Heart left ventricle (tissue), 16 donors: ENCODE data around the gene SLC37A4. TPM values are rescaled to one million over a fixed set of nuclear protein-coding genes. Genes with fewer than 3 reads are reported as not detected.

ENCODE experiments used
- ATAC-seq, 4 donors: fragments of 200-7000 bp; cut with Tn5 transposase; one replicate each; pipeline ENCODE4 v1.9.1; 2020 to 2022; ENCODE audit warnings: moderate library complexity in 4 of 4, mild to moderate bottlenecking in 3 of 4, moderate number of reproducible peaks in 1 of 4
- DNase-seq, 5 donors: peaks; one replicate each; pipeline ENCODE4 v3.0.0-alpha.2; 2020
- H3K27ac ChIP-seq, 12 donors: fragments of 200-600 bp; sonication (generic) in 4 of 12; one replicate each; pipeline versions ENCODE4 v1.5.0 to v1.8.0; 2016 to 2022; ENCODE audit warnings: mild to moderate bottlenecking in 2 of 12
- H3K27me3 ChIP-seq, 9 donors: fragments of 200-600 bp; sonication (generic) in 2 of 9; one replicate each; pipeline versions ENCODE4 v1.5.1 to v1.8.0; 2016 to 2022; ENCODE audit warnings: mild to moderate bottlenecking in 3 of 9
- H3K36me3 ChIP-seq, 9 donors: fragments of 200-600 bp; sonication (generic) in 2 of 9; one replicate each; pipeline versions ENCODE4 v1.5.0 to v1.8.0; 2018 to 2022; ENCODE audit warnings: mild to moderate bottlenecking in 2 of 9
- H3K4me1 ChIP-seq, 12 donors: fragments of 200-600 bp; sonication (generic) in 4 of 12; one replicate each; pipeline versions ENCODE4 v1.5.0 to v1.8.0; 2016 to 2022; ENCODE audit warnings: mild to moderate bottlenecking in 3 of 12
- H3K4me3 ChIP-seq, 12 donors: fragments of 200-600 bp; sonication (generic) in 4 of 12; one replicate each; pipeline versions ENCODE4 v1.5.0 to v1.8.0; 2017 to 2022; ENCODE audit warnings: mild to moderate bottlenecking in 9 of 12, moderate library complexity in 4 of 12
- H3K9me3 ChIP-seq, 12 donors: fragments of 200-600 bp; sonication (generic) in 4 of 12; one replicate each; pipeline versions ENCODE4 v1.5.0 to v1.8.0; 2016 to 2022; ENCODE audit warnings: mild to moderate bottlenecking in 1 of 12
- CTCF ChIP-seq, 12 donors: fragments of 200-600 bp; sonication (generic) in 4 of 12; IDR thresholded peaks; one replicate each; pipeline versions ENCODE4 v1.5.0 to v1.8.0; 2018 to 2022; ENCODE audit warnings: antibody characterized with exemption in 12 of 12, mild to moderate bottlenecking in 5 of 12
- POLR2A ChIP-seq, 2 donors: fragments of 450-650 bp; IDR thresholded peaks; one replicate each; pipeline ENCODE4 v1.6.1; 2017; ENCODE audit warnings: antibody characterized with exemption in 2 of 2, mild to moderate bottlenecking in 2 of 2, moderate library complexity in 2 of 2
- WGBS, 4 donors: extraction: QIAGEN DNeasy Blood & Tissue Kit in 2 of 4; methylation state at CpG; one replicate each; pipeline versions ENCODE4 v1.1.5 to v1.1.7; 2013 to 2018; 5-methylcytosine and 5-hydroxymethylcytosine counted together
- intact Hi-C, 10 donors: fragments of 100-400 bp; cut with DNase I; formaldehyde crosslinking; loops; one replicate each; pipeline versions ENCODE4 v1.11.1 to v1.14.2; 2022
- polyA plus RNA-seq, 2 donors: library from polyadenylated mRNA; stranded (reverse); fragments of 200-250 nt; gene quantifications; one replicate each; pipeline ENCODE4 v1.2.3, GENCODE V29; 2013
- total RNA-seq, 9 donors: library from RNA; depleted of rRNA in 2 of 9; stranded (reverse); fragments of >200 nt in 2 of 9; fragmentation: NEBNext Ultra II Directional in 3 of 9; extraction: Animal tissue kit (Norgen Biotek cat#: 25700) in 3 of 9; gene quantifications; one replicate each; pipeline versions ENCODE4 v1.1.0 to v1.2.4, GENCODE V29; 2016 to 2023
- donor health status: ischemic (EF 13 %, LVEDD 7.1; RV severe dilation, severe dysfunction).
- donor health status: healthy with polysubstance abuse.
- donor health status: DM: no; HTN: yes; CAD: no.
- donor health status: DM: no; HTN: no; CAD: no.
- donor health status: ischemic (EF 25% LVEDD 6.9; RV normal size, moderate dysfunction).
- donor health status: ischemic (EF 25% LVEDD 5.7; RV mildly dilated, moderate dysfunction).
- donor health status: healthy.
- donor health status: DM: yes; HTN: yes; CAD: no.
- donor health status: ischemic (EF 35%, LVEDD 5.7; RV mildly dilated, moderate dysfunction).
- donor health status: nonischemic (EF 11% LVEDD 7.7; RV severe dilation, severe dysfunction).
- donor health status: DM: yes; HTN: yes; CAD: no.
- donor health status: PGD.
- donor health status: ischemic (EF 29% LVEDD 5.4; RV normal size, mild dysfunction).
- donor health status: nonischemic (EF 23%, LVEDD 6.1; RV moderate dilation, normal function).

The SLC37A4 gene
- total and polyA plus RNA-seq, 11 donors, result 4.5 to 18.5 (median 7.7) TPM

- Histone ChIP-seq H3K27ac (no peak overlapping the region), H3K9me3 (no peaks in the 10 kb centered on the region), H3K36me3 (peaks cover 0 to 63% (median 59%) of the 10 kb centered on the region in 9 donors), H3K4me1 (peaks cover 2 to 26% (median 18%) of the 10 kb centered on the region in 12 donors), H3K27me3 (no peaks in the 10 kb centered on the region), H3K4me3 (no peak overlapping the region)
- whole genome bisulfite sequencing, 4 donors, result 95 to 100% (median 98%) methylated on average over 5 to 10 of the region's 10 CpGs
- DNase-seq, result no peak
- TF ChIP-seq POLR2A (IDR thresholded peaks at IDR 0.05) (no peak), CTCF (IDR thresholded peaks at IDR 0.05) (no peak)
- no peak for ATAC-seq
- intact Hi-C loops, result no loop called here
These were observed 23.7 kb upstream of the SLC37A4 start for GRCh38 chr11:119054418-119054817.

GRCh38 chr11:119052163-119052814 is 21.6 kb upstream of the SLC37A4 start:
- H3K9me3 ChIP-seq, result no peaks in the 10 kb centered on the region
- H3K4me1 ChIP-seq, result peaks cover 0 to 16% (median 11%) of the 10 kb centered on the region in 12 donors
- no peak for TF ChIP-seq CTCF (IDR thresholded peaks at IDR 0.05)
- no peak for TF ChIP-seq POLR2A (IDR thresholded peaks at IDR 0.05)
- H3K36me3 ChIP-seq, result peaks cover 0 to 84% (median 80%) of the 10 kb centered on the region in 9 donors
- no peak for DNase-seq
- no peak for ATAC-seq
- no peaks in the 10 kb centered on the region for H3K27me3 ChIP-seq
- intact Hi-C loops, result no loop called here
- H3K27ac ChIP-seq, result no peak overlapping the region
- 91 to 94% (median 93%) methylated on average over 23 of the region's 23 CpGs for WGBS, 4 donors
- no peak overlapping the region for H3K4me3 ChIP-seq

GRCh38 chr11:119051440-119052162 is 20.9 kb upstream of the SLC37A4 start:
- intact Hi-C loops, result no loop called here
- H3K27me3 ChIP-seq, result no peaks in the 10 kb centered on the region
- TF ChIP-seq POLR2A (IDR thresholded peaks at IDR 0.05), result no peak
- no peak for TF ChIP-seq CTCF (IDR thresholded peaks at IDR 0.05)
- no peak for DNase-seq
- no peak overlapping the region for H3K4me3 ChIP-seq
- no peaks in the 10 kb centered on the region for H3K9me3 ChIP-seq
- no peak for ATAC-seq
- 87 to 89% (median 88%) methylated on average over 16 to 17 of the region's 17 CpGs for WGBS, 4 donors
- H3K4me1 ChIP-seq, result peaks cover 0 to 16% (median 11%) of the 10 kb centered on the region in 12 donors
- peaks cover 0 to 91% (median 87%) of the 10 kb centered on the region in 9 donors for H3K36me3 ChIP-seq
- no peak overlapping the region for H3K27ac ChIP-seq

- no peaks in the 10 kb centered on the region for H3K4me1 ChIP-seq
- no peak overlapping the region for H3K27ac ChIP-seq
- WGBS, 4 donors, result 92 to 97% (median 94%) methylated on average over 6 to 7 of the region's 7 CpGs
- H3K9me3 ChIP-seq, result no peaks in the 10 kb centered on the region
- DNase-seq (no peak), ATAC-seq (no peak)
- intact Hi-C loops, result no loop called here
- no peaks in the 10 kb centered on the region for H3K27me3 ChIP-seq
- peaks cover 0 to 99% (median 93%) of the 10 kb centered on the region in 9 donors for H3K36me3 ChIP-seq
- H3K4me3 ChIP-seq, result no peak overlapping the region
- TF ChIP-seq CTCF (IDR thresholded peaks at IDR 0.05) (no peak), POLR2A (IDR thresholded peaks at IDR 0.05) (no peak)
These were observed 18.4 kb upstream of the SLC37A4 start for GRCh38 chr11:119049081-119049480.
